GM19467 (cell line): Measurements from ENCODE around the gene TMEM269.

Source experiments
- ATAC-seq: cut with Tn5 transposase; IDR thresholded peaks from one replicate; pipeline ENCODE4 v1.9.1; 2021; ENCODE audit warnings: mild to moderate bottlenecking, moderate library complexity; ENCODE audit not compliant: unreplicated experiment

Gene TMEM269

GRCh38 chr1:42817976-42818375 is 33.2 kb downstream of the TMEM269 start:
- no peak for ATAC-seq

DNA sequence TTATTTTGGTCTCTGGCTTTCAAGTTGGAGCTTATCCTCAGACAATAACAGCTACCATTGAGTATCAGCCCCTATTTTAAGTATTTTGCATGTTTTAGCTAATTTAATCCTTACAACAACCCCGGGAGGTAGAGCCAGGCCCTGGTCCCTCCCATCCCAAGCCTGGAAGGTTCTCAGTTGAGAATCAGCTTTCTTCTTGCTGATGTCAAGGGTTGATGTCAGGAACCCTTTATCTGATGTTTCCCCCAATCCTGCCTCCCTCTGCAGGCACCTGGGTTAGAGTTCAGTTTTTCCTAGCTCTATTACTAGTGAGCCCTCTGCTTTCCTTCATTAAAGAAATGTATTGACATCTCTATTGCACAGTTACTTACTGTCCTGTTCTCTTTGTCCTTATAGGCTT is 36.0 kb downstream of the TMEM269 start:
- no peak for ATAC-seq

- no peak for ATAC-seq
Measured at GRCh38 chr1:42821690-42822089, 36.9 kb downstream of the TMEM269 start.

- ATAC-seq: no peak
Measured at GRCh38 chr1:42822800-42823392, 38.1 kb downstream of the TMEM269 start.

- ATAC-seq: no peak
Measured at GRCh38 chr1:42824481-42825035, 39.8 kb downstream of the TMEM269 start.

GRCh38 chr1:42825036-42825851 is 40.5 kb downstream of the TMEM269 start:
- no peak for ATAC-seq

DNA sequence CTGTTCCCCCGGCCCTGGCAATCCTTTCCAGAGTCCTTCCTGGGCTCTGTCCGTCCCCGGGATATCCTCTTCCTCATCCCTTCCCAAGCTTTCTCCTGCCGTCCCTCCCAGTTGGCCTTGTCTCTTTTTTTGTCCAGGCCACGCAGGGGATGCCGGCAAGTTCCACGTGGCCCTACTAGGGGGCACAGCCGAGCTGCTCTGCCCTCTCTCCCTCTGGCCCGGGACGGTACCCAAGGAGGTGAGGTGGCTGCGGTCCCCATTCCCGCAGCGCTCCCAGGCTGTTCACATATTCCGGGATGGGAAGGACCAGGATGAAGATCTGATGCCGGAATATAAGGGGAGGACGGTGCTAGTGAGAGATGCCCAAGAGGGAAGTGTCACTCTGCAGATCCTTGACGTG is 45.8 kb downstream of the TMEM269 start:
- ATAC-seq: no peak

GRCh38 chr1:42831273-42831672 is 46.5 kb downstream of the TMEM269 start:
- ATAC-seq: no peak

DNA sequence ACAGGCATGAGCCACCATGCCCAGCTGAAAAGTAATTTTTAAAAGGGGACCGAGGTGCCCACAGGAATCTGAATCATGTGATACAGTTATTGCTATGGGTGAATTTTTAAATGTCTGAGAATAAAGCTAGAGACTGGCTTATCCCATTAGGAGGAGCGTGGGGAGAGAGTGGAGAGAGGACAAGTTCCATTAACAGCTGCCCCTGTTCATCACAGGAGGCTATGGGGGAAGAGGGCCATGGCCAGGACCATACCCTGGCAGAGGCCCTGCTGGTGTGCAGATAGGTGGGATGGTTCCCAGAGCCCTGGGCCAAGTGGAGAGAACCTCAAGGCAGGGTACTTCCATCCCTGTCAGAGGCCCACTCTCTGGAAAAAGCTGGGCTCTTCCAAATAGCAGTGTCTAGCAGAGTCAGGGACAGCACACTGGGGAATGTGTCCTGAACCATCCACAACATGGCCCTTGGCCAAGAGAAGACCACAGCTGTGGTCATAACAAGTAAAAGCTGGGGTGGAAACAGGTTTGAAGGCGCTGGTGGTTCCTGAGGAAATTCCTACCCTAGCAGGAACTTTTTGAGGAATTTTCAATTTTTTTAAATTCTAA is 48.0 kb downstream of the TMEM269 start:
- ATAC-seq: no peak

DNA sequence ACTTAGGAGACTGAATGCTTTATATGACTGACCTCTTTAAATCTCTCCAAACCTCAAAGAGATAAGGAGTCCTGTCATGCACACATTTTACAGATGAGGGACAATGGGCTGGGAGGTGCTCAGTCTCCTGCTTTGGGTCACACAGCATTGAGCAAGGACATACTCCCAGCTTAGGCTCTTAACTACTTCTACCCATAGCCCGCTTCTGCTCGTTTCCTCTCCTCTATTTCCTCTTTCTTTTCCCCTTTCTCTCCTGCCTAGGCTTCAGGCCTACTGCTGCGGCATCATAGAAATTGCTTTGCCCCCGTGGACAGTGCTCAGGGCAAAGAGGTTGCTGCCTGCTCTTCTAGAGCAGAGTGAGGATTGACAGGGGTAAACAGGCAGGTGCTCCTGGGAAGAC is 49.2 kb downstream of the TMEM269 start:
- no peak for ATAC-seq

- ATAC-seq: no peak
Measured at GRCh38 chr1:42834803-42835202, 50.0 kb downstream of the TMEM269 start.

- ATAC-seq: no peak
Measured at GRCh38 chr1:42835422-42835821, 50.6 kb downstream of the TMEM269 start.

DNA sequence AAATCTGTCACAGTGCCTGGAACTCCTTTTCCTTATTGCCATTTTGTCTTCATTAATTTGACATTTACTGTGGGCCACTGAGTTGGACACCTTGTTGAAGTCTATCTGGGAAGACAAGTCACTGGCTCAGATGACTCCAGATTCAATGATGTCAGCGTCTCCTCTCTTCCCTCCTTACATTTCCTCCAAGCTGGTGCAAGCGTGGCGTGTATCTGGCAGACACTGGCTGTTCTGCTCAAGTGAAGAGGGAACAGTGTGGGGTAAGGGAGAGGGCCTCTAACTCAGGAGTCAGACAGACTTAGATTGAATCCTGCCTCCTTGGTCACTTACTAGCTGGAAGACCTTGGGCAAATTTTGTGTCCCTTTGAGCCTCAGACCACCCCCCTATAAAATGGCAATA is 52.9 kb downstream of the TMEM269 start:
- ATAC-seq: no peak

- no peak for ATAC-seq
Measured at GRCh38 chr1:42838482-42839190, 53.8 kb downstream of the TMEM269 start.

DNA sequence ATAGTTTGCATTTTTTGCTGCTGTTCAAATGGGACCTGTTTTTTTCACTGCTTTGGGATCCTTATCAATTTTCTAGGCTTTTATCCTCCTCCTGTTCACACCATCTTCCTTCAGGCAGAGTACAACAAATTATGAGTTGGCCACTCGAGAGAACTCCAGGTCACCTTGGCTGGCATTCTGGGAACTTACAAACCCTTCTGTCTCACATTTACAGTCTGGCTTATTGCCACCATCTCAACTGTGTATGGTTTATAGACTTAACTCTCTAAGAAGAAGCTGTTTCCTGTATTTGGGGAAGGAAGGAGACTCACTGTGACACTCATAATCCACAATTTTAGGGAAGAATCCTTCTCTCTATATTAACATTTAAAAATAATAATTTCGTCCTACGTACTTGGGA is 56.2 kb downstream of the TMEM269 start:
- no peak for ATAC-seq

GRCh38 chr1:42841440-42842147 is 56.8 kb downstream of the TMEM269 start:
- ATAC-seq: no peak

- no peak for ATAC-seq
Measured at GRCh38 chr1:42844592-42845140, 59.9 kb downstream of the TMEM269 start.

DNA sequence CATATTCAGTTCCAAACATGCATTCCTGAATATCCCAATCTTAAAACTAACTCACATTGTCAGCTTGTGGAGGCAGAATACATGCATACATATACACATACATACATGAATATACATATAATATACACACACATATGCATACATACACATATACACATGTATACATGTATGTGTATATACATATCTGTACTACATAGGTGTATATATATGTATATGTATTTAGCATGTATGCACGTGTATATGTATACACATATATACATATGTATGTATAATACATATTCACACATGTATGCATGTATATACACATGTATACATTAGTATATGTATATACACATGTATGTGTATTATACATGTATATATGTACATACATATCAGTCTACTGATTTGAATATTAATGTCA is 60.4 kb downstream of the TMEM269 start:
- no peak for ATAC-seq

GRCh38 chr1:42845866-42846256 is 61.1 kb downstream of the TMEM269 start:
- ATAC-seq: no peak
